ENCODE data around the gene ZC3H7A.

ZC3H7A gene

DNA sequence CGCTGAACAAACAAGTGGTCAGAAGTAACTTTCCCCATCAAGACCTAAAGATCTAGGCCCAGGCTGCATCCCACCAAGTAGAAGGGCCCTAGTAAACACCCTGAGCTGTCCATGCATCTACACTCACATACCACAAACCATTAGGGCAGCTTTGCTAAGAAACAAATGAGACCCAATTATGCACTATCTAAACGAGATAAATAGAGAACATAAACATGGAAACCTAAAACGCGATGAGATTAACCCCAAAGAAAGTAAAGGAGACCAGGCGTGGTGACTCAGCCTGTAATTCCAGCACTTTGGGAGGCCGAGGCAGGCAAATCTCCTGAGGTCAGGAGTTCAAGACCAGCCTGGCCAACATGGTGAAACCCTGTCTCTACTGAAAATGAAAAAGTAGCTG lies 60.2 kb downstream of the ZC3H7A start:
- DNase-seq (ENCODE audit: low spot score), result no peak
- TF ChIP-seq, protein P1, sequence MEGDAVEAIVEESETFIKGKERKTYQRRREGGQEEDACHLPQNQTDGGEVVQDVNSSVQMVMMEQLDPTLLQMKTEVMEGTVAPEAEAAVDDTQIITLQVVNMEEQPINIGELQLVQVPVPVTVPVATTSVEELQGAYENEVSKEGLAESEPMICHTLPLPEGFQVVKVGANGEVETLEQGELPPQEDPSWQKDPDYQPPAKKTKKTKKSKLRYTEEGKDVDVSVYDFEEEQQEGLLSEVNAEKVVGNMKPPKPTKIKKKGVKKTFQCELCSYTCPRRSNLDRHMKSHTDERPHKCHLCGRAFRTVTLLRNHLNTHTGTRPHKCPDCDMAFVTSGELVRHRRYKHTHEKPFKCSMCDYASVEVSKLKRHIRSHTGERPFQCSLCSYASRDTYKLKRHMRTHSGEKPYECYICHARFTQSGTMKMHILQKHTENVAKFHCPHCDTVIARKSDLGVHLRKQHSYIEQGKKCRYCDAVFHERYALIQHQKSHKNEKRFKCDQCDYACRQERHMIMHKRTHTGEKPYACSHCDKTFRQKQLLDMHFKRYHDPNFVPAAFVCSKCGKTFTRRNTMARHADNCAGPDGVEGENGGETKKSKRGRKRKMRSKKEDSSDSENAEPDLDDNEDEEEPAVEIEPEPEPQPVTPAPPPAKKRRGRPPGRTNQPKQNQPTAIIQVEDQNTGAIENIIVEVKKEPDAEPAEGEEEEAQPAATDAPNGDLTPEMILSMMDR (IDR thresholded peaks at IDR 0.05), result no peak
- H3K4me3 ChIP-seq, result no peak overlapping the region
- H3K27ac ChIP-seq, result no peak overlapping the region

DNA sequence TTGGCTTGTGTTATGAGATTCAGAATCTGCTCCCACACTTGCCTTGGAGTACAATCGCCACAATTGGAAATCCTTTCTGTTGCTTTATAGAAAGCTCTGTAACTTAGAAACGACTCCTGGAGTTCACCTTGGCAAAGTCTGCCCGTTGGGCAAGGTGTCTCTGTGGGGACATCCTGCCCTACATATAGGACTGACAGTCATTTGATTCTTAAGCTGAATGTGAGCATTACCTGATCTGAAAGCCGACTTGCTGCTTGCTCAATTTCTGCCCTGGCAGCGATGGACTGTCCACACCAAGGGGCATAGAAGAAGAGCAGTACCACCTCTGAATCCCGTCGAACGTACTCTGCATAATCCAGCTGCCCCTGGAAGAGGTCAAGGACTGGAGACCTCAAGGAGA lies 61.3 kb downstream of the ZC3H7A start:
- H3K27ac ChIP-seq, result peak overlapping the region in 1 of 2 donors; percentile 38
- no peak overlapping the region for H3K4me3 ChIP-seq
- TF ChIP-seq, protein P1 (IDR thresholded peaks at IDR 0.05), result no peak
- DNase-seq (ENCODE audit: low spot score), result no peak

DNA sequence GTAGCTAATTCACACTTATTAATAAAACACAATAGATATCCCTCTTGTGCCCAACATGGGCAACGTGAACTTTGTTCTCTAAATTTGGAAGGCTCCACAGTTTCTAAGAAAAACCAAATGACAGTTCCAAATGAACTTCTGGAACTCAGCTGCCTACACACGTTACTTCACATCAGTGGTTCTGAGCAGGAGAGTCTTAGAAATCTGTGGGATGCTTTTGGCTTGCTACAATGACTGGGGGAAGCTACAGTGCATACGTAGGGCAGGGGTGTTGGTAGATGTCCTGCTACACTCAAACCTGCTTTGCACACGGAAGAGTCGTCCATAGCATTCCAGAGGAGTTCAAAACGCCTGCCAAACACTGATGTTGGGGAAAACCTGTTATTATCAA lies 62.4 kb downstream of the ZC3H7A start:
- peak overlapping the region; percentile 55 to 60 for H3K27ac ChIP-seq
- no peak for DNase-seq (ENCODE audit: low spot score)
- H3K4me3 ChIP-seq, result no peak overlapping the region
- TF ChIP-seq, protein P1 (IDR thresholded peaks at IDR 0.05), result no peak

DNA sequence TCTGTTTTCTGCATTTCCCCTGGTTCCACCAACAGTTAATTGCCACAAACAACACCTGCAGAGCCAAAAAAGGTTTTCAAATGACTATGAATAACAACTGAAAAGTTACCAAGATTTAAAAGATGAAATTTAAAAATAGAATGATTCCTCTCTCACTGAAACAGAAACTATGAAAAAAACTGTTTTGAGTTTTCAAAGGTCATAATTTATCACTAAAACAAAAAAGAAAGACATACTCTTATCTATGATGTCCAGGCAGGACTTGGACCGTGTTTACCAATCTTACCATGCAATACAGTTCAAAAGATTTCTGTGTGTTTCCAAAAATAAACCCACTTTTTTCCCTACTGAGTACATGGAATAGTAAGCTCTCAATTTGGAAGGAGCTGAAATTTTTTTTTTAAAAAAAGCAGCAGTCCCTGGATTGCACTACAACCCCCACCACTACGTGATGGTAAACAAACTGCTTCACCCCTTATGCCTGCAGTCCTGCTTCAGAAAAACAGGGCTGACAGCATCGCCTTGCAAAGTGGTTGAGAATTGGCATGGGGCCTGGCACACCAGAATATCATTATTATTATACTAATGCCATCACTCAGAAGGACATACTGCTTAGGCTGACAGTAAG lies 62.9 kb downstream of the ZC3H7A start:
- H3K4me3 ChIP-seq, result no peak overlapping the region
- peak overlapping the region; percentile 55 to 60 for H3K27ac ChIP-seq
- TF ChIP-seq, protein P1 (IDR thresholded peaks at IDR 0.05), result no peak
- no peak for DNase-seq (ENCODE audit: low spot score)

DNA sequence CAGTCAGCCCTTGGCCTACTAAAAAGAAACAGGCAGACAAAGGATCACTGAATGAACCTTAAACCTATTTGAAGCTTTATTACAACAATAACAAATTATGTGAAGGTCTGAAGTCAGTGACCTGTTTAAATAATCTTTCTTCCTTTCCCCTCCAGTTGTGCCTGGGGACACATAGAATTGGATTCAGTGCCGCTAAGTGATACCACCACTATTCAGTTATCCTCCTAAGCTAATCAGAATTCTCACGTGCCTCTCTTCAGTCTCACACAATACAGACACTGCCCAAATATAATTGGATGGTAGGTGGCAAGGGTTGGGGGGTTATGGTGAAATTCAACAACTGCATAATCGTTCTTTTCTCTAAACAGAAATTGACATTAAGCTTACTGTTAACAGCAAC lies 65.8 kb downstream of the ZC3H7A start:
- no peak overlapping the region for H3K27ac ChIP-seq
- no peak for DNase-seq (ENCODE audit: low spot score)
- TF ChIP-seq, protein P1 (IDR thresholded peaks at IDR 0.05), result no peak
- no peak overlapping the region for H3K4me3 ChIP-seq

DNA sequence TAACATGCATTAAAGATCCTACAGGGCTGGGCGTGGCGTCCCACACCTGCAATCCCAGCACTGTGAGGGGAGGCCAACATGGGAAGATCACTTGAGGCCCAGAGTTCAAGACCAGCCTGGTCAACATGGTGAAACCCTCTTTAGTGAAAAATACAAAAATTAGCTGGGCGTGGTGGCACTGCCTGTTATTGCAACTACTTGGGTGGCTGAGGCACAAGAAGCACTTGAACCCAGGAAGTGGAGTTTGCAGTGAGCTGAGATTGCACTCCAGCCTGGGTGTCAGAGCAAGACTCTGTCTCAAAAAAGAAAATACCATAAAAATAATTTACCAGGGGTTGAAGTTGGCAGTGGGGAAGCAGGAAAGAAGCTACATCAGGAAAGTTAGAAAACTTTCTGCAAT lies 67.3 kb downstream of the ZC3H7A start:
- no peak for DNase-seq (ENCODE audit: low spot score)
- H3K4me3 ChIP-seq, result no peak overlapping the region
- TF ChIP-seq, protein P1 (IDR thresholded peaks at IDR 0.05), result no peak
- no peak overlapping the region for H3K27ac ChIP-seq

DNA sequence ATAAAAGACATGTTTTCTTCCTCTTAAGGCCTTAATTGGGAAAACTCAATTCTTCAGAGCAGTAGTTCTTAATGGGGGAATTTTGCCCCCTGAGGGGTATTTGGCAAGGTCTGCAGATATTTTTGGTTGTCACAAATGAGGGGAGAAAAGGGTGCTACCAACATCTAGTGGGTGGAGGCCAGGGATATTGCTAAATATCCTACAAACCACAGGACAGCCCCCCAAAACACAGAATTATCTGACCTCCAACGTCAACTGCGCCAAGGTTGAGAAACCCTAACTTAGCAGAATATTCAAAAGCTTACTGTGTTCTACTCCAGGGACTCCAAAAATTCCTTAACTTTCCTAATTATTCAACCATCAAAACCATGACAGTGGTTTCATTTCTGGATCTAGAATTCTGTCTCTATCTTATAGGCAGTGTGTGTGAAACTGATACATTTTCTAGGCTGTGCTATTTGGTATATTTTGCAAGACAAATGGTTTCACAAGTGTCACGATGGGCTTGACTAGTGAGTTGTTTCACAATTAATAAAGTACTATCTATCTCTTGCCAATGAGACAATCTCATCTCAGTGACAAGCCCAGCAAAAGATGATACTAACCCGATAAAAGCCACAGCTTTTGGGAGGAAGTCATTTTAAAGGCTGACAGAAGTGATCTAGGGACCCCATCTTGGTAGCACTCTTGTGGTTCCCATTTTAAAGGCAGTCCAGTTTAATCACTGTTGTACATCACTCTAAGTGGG lies 69.1 kb downstream of the ZC3H7A start:
- H3K27ac ChIP-seq, result no peak overlapping the region
- TF ChIP-seq, protein P1 (IDR thresholded peaks at IDR 0.05), result no peak
- no peak overlapping the region for H3K4me3 ChIP-seq
- DNase-seq (ENCODE audit: low spot score), result no peak
